Central memory CD4-positive, alpha-beta T cell (primary cell): Measurements from ENCODE around the gene LSAMP.

Experiments used
- DNase-seq: peaks from one replicate; pipeline ENCODE4 v3.0.0; 2022

Gene LSAMP

DNA sequence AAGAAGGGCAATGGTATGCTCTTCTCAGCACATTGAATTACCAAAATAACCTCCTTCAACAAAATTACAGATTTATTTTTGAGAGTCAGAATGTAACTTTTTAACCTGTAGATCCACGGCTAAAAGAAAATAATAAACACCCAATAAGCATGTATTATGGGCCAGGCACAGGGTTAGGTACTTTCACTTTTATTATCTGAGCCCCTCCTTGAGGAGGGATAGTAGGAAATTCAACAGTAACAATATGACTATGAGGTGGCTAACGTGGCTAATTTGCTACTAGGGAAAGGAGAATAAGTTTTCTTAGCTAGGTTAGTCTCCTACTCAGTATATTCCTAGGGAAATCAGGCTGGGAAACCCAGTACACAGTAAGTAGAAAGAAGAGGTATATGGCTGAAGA is 515.1 kb downstream of the LSAMP start:
- no peak for DNase-seq

DNA sequence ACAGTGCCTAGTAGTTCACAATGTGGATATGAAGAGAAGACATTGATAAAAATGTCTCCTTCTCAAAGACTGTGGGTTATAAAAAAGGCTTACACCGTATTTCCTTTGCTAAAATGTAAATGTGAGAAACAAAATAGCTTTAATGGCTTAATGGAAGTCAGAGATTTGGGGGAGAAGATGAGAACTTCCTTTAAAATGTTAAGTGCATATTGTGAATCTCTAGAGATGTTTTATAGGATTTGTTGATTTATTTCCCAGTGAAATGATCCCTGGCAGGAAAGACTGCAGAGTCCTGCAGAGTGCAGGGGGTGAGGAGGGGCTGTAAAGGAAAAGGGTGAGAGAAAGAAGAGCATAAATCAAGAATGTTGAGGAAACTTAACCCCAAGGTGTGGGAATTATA is 516.9 kb downstream of the LSAMP start:
- DNase-seq: no peak

DNA sequence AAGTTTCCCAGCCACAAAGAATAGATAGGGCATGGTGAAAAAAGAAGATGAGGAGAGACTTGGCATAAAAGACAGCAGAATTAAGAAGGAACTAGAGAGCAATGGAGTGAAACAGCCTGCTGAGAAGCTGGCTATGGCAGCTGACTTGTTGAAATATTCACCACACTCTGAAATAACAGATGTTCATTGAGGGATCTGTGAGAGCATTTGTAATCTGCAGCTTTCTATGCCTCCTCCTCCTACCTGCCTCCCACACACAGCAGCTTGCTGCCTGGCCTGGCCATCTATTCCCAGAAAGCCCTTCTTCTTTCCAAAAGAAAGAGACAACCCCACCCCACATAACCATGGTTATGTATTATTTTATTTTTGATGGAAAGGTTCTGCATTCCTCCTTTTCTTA is 518.1 kb downstream of the LSAMP start:
- DNase-seq: no peak

DNA sequence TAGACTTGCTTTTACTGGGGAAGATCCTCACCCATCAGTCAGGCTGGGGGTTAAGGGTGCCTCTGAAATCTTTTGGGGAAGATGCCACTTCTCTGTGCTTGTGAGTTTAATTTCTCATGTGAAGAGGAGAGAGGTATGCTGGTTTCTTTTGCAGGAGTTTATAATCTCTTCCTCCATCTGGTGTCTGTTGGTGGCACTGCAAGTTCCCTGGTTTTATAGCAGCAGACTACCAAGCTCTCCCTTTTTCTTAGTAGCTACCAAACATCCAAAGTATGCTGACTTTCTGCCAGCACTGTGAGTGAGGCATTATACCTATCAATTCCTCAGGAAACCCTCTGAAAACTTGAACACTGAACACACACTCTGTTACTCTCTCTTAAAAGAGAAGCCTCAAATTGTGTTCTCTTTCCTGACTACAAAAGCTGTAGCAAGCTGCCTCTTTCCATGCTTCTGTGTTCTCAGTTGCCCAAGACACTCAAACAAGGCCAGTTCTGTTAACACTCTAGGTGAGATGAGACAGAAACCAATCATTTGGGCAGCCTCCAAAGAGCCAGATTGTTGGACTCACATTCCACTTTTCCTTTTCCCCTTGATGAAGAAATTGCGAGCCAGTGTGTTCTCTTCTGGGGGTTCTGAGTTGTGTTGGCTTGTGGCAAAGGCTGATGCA is 522.5 kb downstream of the LSAMP start:
- DNase-seq: no peak

DNA sequence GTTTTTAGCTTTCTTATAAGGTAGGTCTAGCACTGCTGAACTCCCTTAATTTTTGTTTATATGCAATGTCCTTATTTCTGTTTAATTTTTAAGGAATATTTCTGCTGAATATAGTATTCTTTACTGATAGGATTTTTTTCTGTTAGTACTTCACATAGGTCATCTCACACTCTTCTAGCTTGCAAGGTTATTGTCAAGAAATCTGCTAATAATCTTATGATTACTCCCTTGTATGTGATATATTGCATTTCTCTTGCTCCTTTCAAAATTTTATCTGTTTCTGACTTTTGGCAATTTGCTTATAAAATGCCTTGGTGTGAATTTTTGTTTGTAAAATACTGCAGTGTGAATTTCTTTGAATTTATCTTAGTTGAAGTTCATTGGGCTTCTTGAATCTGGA is 523.6 kb downstream of the LSAMP start:
- DNase-seq: no peak

DNA sequence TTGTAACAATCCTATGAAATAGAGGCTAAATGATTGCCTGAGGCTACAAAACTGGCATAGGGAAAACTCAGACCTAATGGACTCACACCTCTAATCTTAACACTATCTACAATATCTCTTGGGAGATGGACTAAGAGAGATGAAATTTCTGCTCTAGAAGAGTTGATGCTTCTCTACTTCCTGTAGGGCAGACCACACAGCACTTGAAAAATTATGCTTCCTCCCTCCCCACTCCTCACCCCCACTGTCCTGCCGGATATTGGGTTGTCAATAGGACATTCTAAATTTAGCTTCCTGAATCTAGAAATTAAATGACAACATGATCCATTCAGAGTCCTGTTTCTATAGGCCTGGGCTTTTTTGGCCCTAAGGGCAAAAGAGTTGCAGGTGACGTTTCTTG is 526.4 kb downstream of the LSAMP start:
- no peak for DNase-seq

DNA sequence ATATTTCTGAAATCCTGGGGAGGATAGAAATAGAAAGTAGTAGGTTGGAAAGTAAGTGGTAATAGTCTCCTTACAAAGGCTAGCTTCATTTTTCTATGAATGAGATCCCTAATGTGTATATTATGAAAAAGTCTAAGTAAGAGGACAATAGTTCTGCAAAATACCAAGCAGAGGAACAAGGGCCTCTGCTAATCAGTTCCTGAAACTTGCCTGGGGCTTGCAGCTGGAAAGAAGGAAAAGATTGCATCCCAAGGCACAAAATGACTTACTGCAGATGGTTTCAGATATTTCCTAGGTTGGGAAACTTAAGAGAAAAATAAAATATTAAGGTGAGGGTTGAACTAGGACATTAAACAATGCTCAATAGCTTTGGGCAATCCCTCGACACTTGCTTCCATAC is 528.4 kb downstream of the LSAMP start:
- DNase-seq: no peak

DNA sequence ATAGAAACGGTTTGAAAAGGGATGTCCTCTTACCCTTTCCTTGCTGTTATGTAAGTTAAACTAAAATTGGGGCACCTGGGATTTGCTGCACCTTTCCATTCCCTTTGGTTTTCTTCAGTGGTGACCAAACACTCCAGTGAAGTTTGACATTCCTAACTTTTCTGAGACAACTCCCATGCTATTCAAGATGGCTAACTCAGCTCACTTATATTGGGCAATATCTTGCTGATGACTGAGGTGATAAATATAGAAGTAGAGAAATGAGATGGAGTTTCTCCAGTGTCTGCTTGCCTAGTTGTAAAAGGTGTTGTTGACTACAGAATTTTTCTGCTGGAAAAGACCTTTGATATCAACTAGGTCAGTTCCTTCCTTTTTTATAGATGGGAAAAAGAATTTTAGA is 530.2 kb downstream of the LSAMP start:
- DNase-seq: no peak

DNA sequence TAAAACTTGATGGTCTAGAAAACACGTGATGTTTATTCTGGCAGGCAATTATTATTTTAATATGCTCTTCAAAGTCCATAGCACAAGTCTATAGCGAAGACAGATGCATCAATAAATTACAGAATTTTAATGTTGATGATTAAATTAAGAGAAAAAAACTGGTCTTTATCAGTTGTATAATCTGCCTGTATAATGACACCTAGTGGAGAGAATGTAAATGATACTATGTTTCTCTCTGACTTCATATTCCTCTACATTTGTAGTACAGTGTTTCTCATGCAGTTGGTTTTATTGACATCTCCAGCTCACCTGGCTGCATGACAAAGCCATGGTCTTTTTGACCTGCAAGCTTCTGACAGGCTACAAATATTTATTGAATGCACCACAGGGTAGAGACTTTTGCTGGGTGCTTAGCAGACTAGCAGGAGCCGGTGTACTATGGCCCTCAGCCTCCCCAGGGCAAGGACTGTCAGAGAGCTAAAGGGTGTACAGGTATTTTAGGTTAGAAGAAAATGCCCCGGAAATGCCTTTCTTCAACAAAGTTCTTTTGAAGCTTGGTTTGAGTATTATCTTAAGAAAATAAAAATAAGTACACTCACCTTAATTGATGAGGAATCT is 532.1 kb downstream of the LSAMP start:
- no peak for DNase-seq

DNA sequence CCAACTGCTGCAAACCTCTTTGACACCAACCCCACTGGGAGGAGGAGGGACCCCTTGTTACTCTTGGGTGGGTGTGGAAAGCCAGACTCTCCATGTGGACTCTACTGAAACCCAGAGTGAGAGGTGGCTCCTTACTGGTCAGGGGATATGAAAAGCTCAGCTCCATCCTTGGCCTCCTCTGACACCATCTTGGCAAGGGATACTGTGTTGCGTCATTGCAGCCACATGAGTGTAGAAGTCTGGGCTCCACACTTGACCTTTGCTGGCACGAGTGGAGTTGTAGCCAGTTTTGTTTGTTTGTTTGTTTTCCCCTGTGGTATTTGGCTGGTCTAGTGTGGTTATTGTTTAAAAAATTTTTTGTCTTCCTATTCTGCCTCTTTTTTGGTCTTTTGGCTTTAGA is 532.9 kb downstream of the LSAMP start:
- no peak for DNase-seq

DNA sequence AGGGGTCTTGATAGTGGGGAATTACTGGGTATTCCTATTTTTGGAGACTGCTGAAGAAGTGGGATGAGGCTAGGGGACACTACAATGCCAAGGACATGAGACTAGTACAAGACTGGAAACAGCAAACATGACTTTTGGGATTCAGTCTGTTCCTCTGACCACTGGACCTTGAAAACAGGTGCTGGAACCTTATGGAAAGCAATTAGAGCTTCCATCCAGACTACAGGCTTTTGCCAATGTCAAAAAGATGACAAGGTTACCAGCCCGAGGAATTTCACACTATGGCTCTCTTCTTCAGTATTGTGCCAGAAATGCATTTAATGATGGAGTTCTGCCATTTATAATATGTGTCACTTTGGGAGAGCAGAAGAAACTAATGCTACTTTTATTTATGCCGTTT is 539.4 kb downstream of the LSAMP start:
- DNase-seq: no peak

DNA sequence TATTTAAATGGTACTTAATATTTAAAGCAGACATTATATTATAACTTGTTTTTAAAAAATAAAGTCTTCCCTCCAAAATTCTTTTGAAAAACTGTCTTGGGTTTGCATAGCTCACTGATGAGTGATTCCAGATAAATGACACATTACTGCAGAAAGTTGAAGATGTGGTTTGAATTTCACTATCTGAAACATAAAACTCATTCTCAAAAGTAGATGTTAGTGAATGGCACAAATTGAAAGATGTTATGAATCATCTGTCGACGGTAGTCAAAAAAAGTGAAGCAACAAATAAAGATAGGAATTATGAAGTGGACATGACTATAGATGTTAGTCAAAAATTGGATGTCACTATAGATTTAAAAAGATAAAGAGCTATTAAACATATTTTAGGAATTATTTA is 541.4 kb downstream of the LSAMP start:
- no peak for DNase-seq

DNA sequence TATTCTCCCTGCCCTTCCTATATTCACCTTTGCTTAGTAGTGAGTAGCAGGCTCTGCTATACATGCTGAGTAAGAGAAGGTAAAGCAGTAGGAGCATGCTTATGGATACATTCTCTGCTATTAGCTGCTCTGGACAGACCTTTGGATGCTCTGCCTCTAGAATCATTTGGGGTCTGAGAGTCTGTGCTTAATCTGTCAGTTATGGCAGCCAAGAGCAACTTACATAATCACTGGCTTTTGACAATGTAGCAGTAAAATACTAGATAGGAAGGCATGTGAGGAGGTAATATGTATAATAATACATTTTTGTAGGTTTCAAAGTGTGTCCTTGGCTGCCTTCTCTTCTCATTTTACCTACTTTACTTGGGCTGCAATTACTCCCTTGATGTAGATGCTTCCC is 544.3 kb downstream of the LSAMP start:
- no peak for DNase-seq

DNA sequence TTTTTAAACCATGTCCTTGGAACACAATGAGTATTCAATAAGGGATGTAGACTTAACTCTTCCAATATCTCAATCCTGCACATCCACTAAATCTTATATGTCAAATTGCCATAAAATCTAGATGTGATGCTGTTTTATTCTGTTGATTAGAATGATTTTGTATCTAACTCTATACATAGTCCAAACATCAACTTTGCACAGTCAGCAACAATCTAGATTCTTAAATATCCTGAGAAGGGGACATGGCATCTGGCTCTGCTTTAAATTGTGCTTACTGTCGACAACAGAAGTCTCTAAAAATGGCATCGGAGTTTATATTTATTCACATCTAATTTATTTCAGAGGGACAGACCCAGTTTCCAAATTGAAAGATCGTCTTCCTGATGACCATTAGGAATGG is 545.8 kb downstream of the LSAMP start:
- no peak for DNase-seq

DNA sequence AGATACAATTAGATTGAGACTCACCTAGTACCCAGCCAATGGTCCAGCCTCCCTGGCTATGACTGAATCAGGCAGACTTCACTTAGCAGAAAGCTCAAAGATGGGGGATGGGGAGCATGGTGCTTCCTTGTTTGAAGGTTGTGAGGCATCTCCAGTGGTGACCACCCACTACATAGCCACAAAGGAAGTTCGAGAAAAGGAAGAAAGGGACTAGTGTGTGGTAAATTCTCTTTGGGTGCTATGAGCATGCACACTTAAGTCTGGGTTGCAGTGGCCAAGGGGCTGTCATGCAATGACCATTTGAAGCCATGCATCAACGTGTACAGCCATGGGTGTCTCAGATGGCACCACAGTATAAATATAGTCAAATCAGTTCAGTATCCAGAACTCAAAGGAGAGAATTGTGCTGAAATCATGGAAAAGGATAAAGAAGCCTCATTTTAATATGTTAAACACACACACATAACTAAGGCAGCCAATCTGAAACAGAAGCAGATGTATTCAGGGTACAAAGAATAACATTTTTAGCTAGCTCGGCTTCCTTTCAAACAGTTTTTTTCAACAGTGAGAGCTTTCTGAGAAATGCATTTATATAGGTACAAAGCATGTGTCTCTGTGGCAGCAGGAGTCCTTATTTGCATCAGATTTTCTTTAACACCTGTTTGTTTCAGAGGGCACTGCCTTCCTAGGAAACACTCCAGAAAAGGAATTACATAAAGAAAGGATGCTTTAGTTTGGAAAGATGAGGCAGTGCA is 546.5 kb downstream of the LSAMP start:
- no peak for DNase-seq

DNA sequence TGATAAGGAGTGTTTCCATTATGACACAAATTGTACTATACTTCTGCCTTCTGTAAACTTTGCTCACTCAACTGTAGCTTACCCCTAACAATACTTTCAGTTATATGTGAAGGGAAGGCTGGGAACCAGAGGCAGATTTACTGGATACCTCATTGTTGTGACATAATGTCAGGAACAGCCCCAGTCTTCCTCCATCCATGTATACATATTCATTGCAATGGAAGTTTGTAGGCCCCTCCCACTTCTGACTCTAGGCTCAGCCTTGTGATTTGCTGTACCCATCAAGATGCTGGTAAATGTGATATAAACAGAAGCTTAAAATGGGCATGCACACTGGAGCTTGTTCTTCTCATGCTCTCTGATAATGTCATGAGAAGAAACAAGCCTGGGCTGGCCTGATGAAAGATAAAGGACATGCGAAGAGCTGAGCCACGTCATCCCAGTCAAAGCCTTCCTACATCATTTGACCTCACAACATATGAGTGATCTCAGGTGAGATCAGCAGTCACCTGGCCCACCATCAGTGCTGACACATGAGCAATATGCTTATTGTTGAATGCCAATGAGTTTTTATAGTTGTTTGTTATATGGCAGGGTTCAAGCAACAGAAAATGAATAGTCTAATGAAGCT is 554.2 kb downstream of the LSAMP start:
- no peak for DNase-seq

DNA sequence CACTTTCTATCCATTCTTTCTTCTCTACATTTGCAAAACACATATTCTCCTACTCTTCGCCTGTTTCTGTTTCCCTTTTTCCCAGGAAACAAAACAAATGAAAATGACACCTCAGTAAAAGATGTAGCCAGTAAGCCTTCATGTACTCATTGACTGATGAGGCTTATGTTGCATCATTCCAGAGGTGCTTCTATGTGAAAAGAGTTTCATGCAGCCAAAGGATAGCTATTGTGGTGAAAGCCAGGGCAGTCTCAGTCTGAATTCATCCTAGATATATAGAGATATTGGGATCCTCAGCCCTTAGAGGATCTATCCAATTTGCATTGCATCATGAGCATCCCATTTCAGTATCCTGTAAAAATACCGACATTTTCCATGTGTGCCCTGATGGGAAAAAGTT is 554.7 kb downstream of the LSAMP start:
- DNase-seq: no peak

DNA sequence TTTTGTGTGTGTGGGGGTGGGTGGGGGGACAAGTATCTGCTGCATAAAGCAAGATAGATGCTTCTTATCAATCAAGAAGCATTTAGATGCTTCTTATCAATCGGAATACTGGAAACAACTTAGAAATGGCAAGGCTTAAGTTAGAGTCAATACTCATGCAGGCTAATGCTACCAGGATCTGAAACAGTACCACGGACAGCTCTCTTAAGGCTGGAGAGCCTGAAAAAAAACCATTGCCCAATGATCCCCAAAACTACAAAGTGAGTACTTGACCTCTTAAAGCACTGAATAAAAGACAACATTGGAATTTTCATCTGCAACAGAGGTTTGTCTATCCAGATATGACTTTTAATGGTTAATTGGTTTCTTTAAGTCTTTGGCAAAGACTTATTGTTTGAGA is 559.7 kb downstream of the LSAMP start:
- DNase-seq: no peak

DNA sequence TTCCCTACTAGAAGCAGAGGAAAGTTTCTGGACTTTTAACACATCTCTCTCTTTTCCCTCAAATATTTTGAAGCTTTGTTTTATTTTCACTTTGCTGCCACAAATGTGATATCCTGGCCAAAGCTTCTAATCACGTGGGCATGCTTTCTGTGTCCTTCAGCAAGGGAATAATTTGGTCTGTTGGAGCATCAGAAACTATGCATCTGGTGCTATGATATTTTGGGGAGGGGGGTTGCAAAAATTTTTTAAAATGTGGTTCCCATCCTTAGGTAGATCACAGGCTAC is 567.7 kb downstream of the LSAMP start:
- DNase-seq: no peak

DNA sequence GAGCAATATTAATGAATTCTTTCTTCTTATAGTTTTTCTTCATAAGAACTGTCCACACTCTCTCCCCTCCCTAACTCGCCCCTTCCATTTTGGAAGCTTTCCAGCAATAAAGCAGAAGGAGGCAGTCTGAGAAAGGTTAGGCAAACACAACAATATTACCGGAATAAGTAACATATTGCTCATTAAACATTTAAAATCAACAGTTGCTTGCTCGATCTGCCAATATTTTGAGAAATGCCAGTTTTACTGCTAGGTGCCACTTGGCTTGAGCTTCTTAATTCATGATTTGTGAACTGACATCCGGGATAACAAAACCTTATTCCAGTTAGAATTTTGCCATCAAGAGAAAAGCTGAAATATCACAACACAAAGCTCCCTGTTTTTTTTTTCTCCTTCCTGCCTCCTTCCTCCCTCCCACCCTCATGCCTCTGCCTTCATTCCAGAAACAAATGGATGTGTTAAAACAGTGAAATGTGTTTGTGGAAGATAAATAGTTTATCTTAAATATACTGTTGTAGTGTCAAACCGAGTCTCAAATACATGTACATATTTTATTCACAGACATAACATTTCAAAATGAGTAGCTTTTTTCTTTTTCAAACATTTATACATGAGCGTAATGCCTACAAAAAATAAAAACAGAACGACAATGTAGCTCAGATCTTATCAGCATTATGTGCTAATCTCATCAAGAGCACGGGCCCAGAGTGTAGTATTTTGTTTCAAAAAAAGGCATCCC is 568.2 kb downstream of the LSAMP start:
- no peak for DNase-seq

DNA sequence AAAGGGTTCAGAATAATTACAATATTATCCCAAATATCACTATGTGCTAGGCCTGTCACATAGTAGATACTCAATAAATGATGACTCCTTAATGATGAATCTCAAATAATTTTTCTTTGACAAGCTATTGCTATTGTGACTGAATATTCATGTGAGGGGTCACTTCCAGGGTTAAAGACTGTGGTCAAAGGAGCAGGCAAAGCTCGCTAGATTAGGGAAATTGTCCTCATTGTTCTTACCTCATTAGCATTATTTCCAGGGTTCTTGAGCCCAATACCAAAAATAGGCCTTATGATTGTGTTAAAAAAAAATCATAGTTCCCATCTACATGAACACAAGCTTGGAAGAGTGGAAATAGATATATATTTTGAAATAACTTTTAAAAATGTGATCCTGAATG is 569.8 kb downstream of the LSAMP start:
- DNase-seq: no peak

DNA sequence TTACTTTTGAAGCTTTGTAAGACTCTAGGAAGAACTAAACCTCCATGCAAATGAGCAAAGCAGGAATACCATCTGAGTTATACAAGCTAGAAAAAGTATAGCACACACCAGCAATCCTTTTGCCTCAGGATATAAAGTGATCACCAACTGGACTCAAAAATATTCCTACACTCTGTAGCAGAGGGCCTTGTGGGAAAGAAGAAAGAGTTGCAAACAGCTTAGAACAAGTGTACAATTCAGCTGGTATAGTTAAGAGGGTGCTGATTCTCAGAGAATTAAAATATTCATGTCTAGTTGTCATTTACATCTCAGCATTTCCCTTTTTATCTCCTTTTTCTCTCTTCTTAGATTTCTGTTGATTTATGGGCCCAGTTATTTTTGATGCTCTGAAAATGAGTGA is 573.6 kb downstream of the LSAMP start:
- no peak for DNase-seq

DNA sequence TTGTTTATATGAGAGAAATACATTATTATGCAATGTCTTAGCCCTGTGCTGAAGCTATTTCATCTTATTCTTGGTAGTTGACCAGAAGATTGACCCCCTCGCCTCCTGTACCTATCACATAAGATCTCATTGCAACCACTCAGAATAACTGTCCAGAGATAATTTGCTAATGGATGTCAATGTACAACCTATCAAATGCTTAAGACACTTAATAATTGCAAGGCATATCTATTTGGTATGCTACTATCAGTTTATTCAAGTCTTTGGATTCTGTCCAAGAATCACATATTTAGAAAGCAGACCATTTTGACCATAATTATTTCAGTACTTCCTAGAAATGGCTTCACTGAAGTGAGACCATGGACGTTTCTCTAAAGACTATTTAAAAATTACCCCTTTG is 580.4 kb downstream of the LSAMP start:
- no peak for DNase-seq

DNA sequence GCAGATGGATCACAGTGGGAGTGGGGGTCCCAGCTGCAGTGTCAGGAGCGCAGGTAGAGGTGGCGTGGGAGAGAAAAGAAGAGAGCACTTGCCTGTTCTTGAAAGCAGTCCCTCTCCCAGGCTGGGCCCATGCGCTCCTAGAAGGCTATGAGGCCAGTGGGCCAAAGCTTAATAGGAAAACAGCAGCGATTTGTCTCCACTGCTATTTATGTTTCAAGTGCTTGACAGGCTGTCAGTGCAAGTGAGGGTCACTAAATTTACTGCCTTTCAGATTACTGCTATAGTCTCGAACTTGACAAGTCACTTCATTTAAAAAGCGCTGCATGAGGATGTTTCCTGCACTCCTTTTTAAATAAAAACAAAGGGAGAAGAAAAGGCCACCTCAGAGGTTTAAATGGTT is 582.4 kb downstream of the LSAMP start:
- DNase-seq: no peak
